ENCODE measurements around the gene RREB1. TPM values are rescaled to one million over a fixed set of nuclear protein-coding genes. Genes with fewer than 3 reads are reported as not detected.

Gene RREB1
- total RNA-seq, 1 donor from 2014 or later, result 29.3 TPM

GRCh38 chr6:7114744-7115458 is 7.1 kb downstream of the RREB1 start:
- no peak for TF ChIP-seq CTCF (IDR thresholded peaks at IDR 0.05; ENCODE audit: insufficient read depth, low read length, poor library complexity, severe bottlenecking)
- no peak for DNase-seq (ENCODE audit: low read depth)
- Histone ChIP-seq H3K36me3 (ENCODE audit: control insufficient read depth, insufficient read depth, low read length) (no peaks in the 10 kb centered on the region), H3K4me3 (ENCODE audit: low read depth, low read length) (no peak overlapping the region), H3K27me3 (ENCODE audit: control insufficient read depth, insufficient read depth, low read length) (no peaks in the 10 kb centered on the region)

GRCh38 chr6:7115543-7116231 is 7.9 kb downstream of the RREB1 start:
- TF ChIP-seq CTCF (IDR thresholded peaks at IDR 0.05; ENCODE audit: insufficient read depth, low read length, poor library complexity, severe bottlenecking), result no peak
- H3K36me3 ChIP-seq (ENCODE audit: control insufficient read depth, insufficient read depth, low read length), result no peaks in the 10 kb centered on the region
- H3K27me3 ChIP-seq (ENCODE audit: control insufficient read depth, insufficient read depth, low read length), result no peaks in the 10 kb centered on the region
- no peak for DNase-seq (ENCODE audit: low read depth)
- no peak overlapping the region for H3K4me3 ChIP-seq (ENCODE audit: low read depth, low read length)

GRCh38 chr6:7119272-7119801 is 11.6 kb downstream of the RREB1 start:
- TF ChIP-seq CTCF (IDR thresholded peaks at IDR 0.05; ENCODE audit: insufficient read depth, low read length, poor library complexity, severe bottlenecking), result no peak
- DNase-seq (ENCODE audit: low read depth), result no peak
- H3K4me3 ChIP-seq (ENCODE audit: low read depth, low read length), result no peak overlapping the region
- H3K36me3 ChIP-seq (ENCODE audit: control insufficient read depth, insufficient read depth, low read length), result no peaks in the 10 kb centered on the region
- H3K27me3 ChIP-seq (ENCODE audit: control insufficient read depth, insufficient read depth, low read length), result no peaks in the 10 kb centered on the region

- Histone ChIP-seq H3K27me3 (ENCODE audit: control insufficient read depth, insufficient read depth, low read length) (no peaks in the 10 kb centered on the region), H3K4me3 (ENCODE audit: low read depth, low read length) (no peak overlapping the region), H3K36me3 (ENCODE audit: control insufficient read depth, insufficient read depth, low read length) (no peaks in the 10 kb centered on the region)
- no peak for DNase-seq (ENCODE audit: low read depth)
- TF ChIP-seq CTCF (IDR thresholded peaks at IDR 0.05; ENCODE audit: insufficient read depth, low read length, poor library complexity, severe bottlenecking), result no peak
Observed at GRCh38 chr6:7121700-7122241, 14.0 kb downstream of the RREB1 start.

- Histone ChIP-seq H3K27me3 (ENCODE audit: control insufficient read depth, insufficient read depth, low read length) (no peaks in the 10 kb centered on the region), H3K4me3 (ENCODE audit: low read depth, low read length) (no peak overlapping the region), H3K36me3 (ENCODE audit: control insufficient read depth, insufficient read depth, low read length) (no peaks in the 10 kb centered on the region)
- TF ChIP-seq CTCF (IDR thresholded peaks at IDR 0.05; ENCODE audit: insufficient read depth, low read length, poor library complexity, severe bottlenecking), result no peak
- no peak for DNase-seq (ENCODE audit: low read depth)
Observed at GRCh38 chr6:7122684-7123083, 14.9 kb downstream of the RREB1 start.
